GM10266 (cell line): ENCODE results near the gene ZNF862.
"Not testable (repeated sequence)": the region's sequence is repeated elsewhere in the genome, so short reads cannot be mapped to it uniquely, and the experiment has no call there.

Experiments used
- DNase-seq: peaks from one replicate; pipeline ENCODE4 v3.0.0; 2012; ENCODE audit errors: extremely low spot score

Gene ZNF862

DNA sequence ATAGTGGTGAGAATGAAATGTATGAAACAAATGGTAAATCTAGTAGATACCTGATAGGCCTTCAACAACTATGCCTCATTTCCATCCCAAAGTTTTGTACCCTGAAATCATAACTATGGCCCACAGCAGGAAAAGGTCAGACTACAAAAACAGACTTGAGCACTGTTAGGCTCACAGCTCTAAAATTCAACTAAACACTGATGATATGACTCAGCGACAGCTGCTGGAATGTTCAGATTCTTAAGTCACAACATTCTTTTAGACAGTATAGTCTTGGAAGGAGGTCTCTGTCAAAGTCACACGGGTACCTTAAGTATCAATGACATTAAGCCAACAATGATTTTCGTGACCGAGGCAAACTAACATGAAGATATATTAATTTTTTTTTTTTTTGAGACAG, 74.0 kb downstream of the ZNF862 start:
- not testable (repeated sequence) for DNase-seq
